OCI-LY7 (cell line): ENCODE data around the gene OR12D1. TPM values are rescaled to one million over a fixed set of nuclear protein-coding genes. Genes with fewer than 3 reads are reported as not detected.

Source experiments
- Bru-seq: library from RNA; stranded (reverse); fragments of 400-500 nt; gene quantifications from one replicate; lab custom pipeline; 2021; lab: Mats Ljungman, UMichigan
- BruChase-seq, 2 experiments: library from RNA; stranded (reverse); fragments of 400-500 nt; gene quantifications; one replicate each; lab custom pipeline; 2021; lab: Mats Ljungman, UMichigan
- BruUV-seq: library from RNA; stranded (reverse); fragments of 400-500 nt; replicated peaks from 2 replicates; lab custom pipeline; 2021; lab: Mats Ljungman, UMichigan
- CTCF ChIA-PET: fragments of 300-600 bp; sonication (Branson Sonifier 250); formaldehyde crosslinking; loops from one replicate; lab custom pipeline; 2022; ENCODE audit warnings: antibody characterized with exemption; ENCODE audit not compliant: unreplicated experiment; lab: Charles Lee
- POLR2A ChIA-PET: fragments of 300-600 bp; sonication (Branson Sonifier 250); formaldehyde crosslinking; loops from one replicate; lab custom pipeline; 2022; ENCODE audit warnings: antibody characterized with exemption; lab: Charles Lee
- DNase-seq: peaks from one replicate; pipeline ENCODE4 v3.0.0-alpha.2; 2015; ENCODE audit warnings: low spot score
- H2AFZ ChIP-seq: fragments of 200-600 bp; sonication (generic), shearing (Covaris generic); 2 replicates; pipeline ENCODE4 v1.6.1; 2014; ENCODE audit warnings: mild to moderate bottlenecking, antibody characterized with exemption, low read length, moderate library complexity
- H3K27ac ChIP-seq: fragments of 200-600 bp; sonication (generic); 2 replicates; pipeline ENCODE4 v1.5.1; 2014; ENCODE audit warnings: mixed run types, low read depth, mild to moderate bottlenecking, moderate library complexity, low read length, inconsistent platforms; ENCODE audit not compliant: poor library complexity, severe bottlenecking
- H3K36me3 ChIP-seq: fragments of 200-600 bp; sonication (generic); 2 replicates; pipeline ENCODE4 v1.6.1; 2014; ENCODE audit warnings: mild to moderate bottlenecking, antibody characterized with exemption, low read length, moderate library complexity, mixed read lengths; ENCODE audit not compliant: insufficient read depth
- H3K4me1 ChIP-seq: fragments of 200-600 bp; sonication (generic); 2 replicates; pipeline ENCODE4 v1.5.1; 2014; ENCODE audit warnings: mild to moderate bottlenecking, low read length; ENCODE audit not compliant: insufficient read depth, poor library complexity, severe bottlenecking
- H3K4me2 ChIP-seq: fragments of 200-600 bp; sonication (generic); 2 replicates; pipeline ENCODE4 v1.6.1; 2014; ENCODE audit warnings: mild to moderate bottlenecking, low read length
- H3K4me3 ChIP-seq: fragments of 200-600 bp; sonication (generic); 2 replicates; pipeline ENCODE4 v1.5.1; 2014; ENCODE audit warnings: mild to moderate bottlenecking, low read depth, low read length; ENCODE audit not compliant: poor library complexity, severe bottlenecking
- H3K79me2 ChIP-seq: fragments of 200-600 bp; sonication (generic); 2 replicates; pipeline ENCODE4 v1.6.1; 2016; ENCODE audit warnings: low read depth, mild to moderate bottlenecking, low read length, moderate library complexity, mixed read lengths; ENCODE audit not compliant: insufficient read depth
- H3K9me2 ChIP-seq: fragments of 200-600 bp; sonication (generic); 2 replicates; pipeline ENCODE4 v1.6.1; 2016; ENCODE audit warnings: mild to moderate bottlenecking, low read length, mixed read lengths; ENCODE audit not compliant: insufficient read depth
- H3K9me3 ChIP-seq: fragments of 200-600 bp; sonication (generic); 2 replicates; pipeline ENCODE4 v1.6.1; 2014; ENCODE audit warnings: mild to moderate bottlenecking, mixed run types, low read length, mixed read lengths
- H4K20me1 ChIP-seq: fragments of 200-600 bp; sonication (generic); 2 replicates; pipeline ENCODE4 v1.6.1; 2014; ENCODE audit warnings: mild to moderate bottlenecking, antibody characterized with exemption, low read length, moderate library complexity, mixed read lengths; ENCODE audit not compliant: insufficient read depth
- EZH2phosphoT487 ChIP-seq: fragments of 200-600 bp; sonication (generic); IDR thresholded peaks from 2 replicates; pipeline ENCODE4 v1.6.1; 2018; ENCODE audit warnings: low read depth, borderline replicate concordance, mild to moderate bottlenecking, mixed run types, antibody characterized with exemption, low read length, moderate library complexity, mixed read lengths
- intact Hi-C: fragments of 100-400 bp; cut with micrococcal nuclease; formaldehyde crosslinking; loops from one replicate; pipeline ENCODE4 v1.10.0; 2022; ENCODE audit not compliant: unreplicated experiment
- long read RNA-seq: library from polyadenylated mRNA; stranded (forward); transcript quantifications from one replicate; pipeline ENCODE4 v2.0.0, GENCODE V29; 2022
- total RNA-seq, 2 experiments: library from RNA; depleted of rRNA in 1 of 2; stranded (reverse); fragments of >200 nt in 1 of 2; shearing (Covaris generic) in 1 of 2; gene quantifications; 2 replicates each; pipeline ENCODE4 v1.2.3, GENCODE V29; 2014 to 2022
- TF ChIP-seq, protein P1 (sequence below): fragments of 200-600 bp; sonication (generic); conservative IDR thresholded peaks from 2 replicates; pipeline ENCODE4 v1.5.1; 2014; ENCODE audit warnings: mild to moderate bottlenecking, antibody characterized with exemption, low read length, moderate library complexity, mixed read lengths

Gene OR12D1
- total RNA-seq (2014; rRNA removed; shearing (Covaris generic)) (not detected in 2 replicates), total RNA-seq (2022) (not detected in 2 replicates), Bru-seq, nascent RNA (not detected), BruChase-seq, experiment 1, labeled RNA remaining after a 6-hour chase (not detected), BruChase-seq, experiment 2, labeled RNA remaining after a 2-hour chase (not detected)
- long read RNA-seq, result 0 reads

DNA sequence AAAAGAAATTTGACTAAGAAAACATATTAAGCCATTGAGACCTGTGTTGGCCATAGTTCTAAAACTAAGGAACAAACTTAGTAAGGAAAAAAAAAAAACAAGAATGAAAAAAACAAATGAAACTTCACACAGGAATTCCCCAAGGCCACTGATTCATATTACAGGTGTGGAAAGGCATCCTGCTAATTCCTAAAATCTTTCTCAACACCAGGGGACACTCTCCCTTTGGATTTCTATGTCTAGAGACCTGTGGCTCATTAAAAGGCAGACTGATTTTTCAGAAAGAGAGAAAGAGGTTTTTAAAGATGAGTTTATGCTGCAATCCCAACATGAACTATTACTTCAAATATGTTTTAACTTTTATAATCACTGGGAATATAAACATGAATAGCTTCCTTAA, at the start of gene OR12D1:
TSS of gene OR12D1 (plus strand) at position 341 of the 400 bp plus-strand sequence.
- no peaks in the 10 kb centered on the region for H3K4me1 ChIP-seq
- ChIA-PET CTCF (no interaction called here), POLR2A (no interaction called here)
- BruUV-seq, result no TSS peak
- no peaks in the 10 kb centered on the region for H4K20me1 ChIP-seq
- no peaks in the 10 kb centered on the region for H3K79me2 ChIP-seq
- no peak within 1 kb of the TSS for H3K4me2 ChIP-seq
- H2AFZ ChIP-seq, result no peak within 1 kb of the TSS
- H3K27ac ChIP-seq, result no peak within 1 kb of the TSS
- no peaks in the 10 kb centered on the region for H3K9me2 ChIP-seq
- intact Hi-C loops, result no loop called here
- H3K9me3 ChIP-seq, result no peaks in the 10 kb centered on the region
- no peak within 1 kb of the TSS for H3K4me3 ChIP-seq
- no peak for DNase-seq
- TF ChIP-seq, protein P1, sequence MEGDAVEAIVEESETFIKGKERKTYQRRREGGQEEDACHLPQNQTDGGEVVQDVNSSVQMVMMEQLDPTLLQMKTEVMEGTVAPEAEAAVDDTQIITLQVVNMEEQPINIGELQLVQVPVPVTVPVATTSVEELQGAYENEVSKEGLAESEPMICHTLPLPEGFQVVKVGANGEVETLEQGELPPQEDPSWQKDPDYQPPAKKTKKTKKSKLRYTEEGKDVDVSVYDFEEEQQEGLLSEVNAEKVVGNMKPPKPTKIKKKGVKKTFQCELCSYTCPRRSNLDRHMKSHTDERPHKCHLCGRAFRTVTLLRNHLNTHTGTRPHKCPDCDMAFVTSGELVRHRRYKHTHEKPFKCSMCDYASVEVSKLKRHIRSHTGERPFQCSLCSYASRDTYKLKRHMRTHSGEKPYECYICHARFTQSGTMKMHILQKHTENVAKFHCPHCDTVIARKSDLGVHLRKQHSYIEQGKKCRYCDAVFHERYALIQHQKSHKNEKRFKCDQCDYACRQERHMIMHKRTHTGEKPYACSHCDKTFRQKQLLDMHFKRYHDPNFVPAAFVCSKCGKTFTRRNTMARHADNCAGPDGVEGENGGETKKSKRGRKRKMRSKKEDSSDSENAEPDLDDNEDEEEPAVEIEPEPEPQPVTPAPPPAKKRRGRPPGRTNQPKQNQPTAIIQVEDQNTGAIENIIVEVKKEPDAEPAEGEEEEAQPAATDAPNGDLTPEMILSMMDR, result no peak
- TF ChIP-seq EZH2phosphoT487, result no peak
- H3K36me3 ChIP-seq, result no peaks in the 10 kb centered on the region

DNA sequence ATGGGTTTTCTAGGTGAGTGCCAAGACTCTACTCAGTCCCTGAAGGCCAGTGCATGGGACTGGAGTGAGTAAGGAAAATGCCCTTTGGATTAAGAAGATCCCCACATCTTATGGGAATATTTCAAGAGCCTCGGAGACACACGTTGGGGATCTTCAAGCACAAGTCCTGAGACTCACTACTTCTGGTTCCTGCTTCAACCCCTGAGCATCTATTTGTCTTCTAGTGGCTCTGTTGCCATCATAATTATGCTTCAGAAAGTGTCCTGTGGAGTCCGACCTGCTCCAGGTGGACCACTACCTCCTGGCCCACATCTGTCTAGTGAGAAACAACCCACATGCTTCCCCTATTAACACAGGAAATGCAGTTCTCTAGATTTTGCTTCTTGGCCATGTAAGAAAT, 46.0 kb upstream of the OR12D1 start, which contains the start of gene OR5V1:
TSS of gene OR5V1 (minus strand) at position 101 of the 400 bp plus-strand sequence. CDS start 12,670 bp downstream, outside the sequence.
- H3K9me2 ChIP-seq, result no peaks in the 10 kb centered on the region
- H3K4me2 ChIP-seq, result no peak within 1 kb of the TSS
- H3K4me3 ChIP-seq, result no peak within 1 kb of the TSS
- TF ChIP-seq EZH2phosphoT487, result no peak
- TF ChIP-seq, protein P1, result no peak
- H3K36me3 ChIP-seq, result no peaks in the 10 kb centered on the region
- CTCF ChIA-PET, result no interaction called here
- H3K9me3 ChIP-seq, result no peaks in the 10 kb centered on the region
- no peak within 1 kb of the TSS for H2AFZ ChIP-seq
- no peaks in the 10 kb centered on the region for H3K79me2 ChIP-seq
- H4K20me1 ChIP-seq, result no peaks in the 10 kb centered on the region
- DNase-seq, result no peak
- no peak within 1 kb of the TSS for H3K27ac ChIP-seq
- POLR2A ChIA-PET, result no interaction called here
- BruUV-seq, result no TSS peak
- H3K4me1 ChIP-seq, result no peaks in the 10 kb centered on the region
- intact Hi-C loops, result no loop called here

DNA sequence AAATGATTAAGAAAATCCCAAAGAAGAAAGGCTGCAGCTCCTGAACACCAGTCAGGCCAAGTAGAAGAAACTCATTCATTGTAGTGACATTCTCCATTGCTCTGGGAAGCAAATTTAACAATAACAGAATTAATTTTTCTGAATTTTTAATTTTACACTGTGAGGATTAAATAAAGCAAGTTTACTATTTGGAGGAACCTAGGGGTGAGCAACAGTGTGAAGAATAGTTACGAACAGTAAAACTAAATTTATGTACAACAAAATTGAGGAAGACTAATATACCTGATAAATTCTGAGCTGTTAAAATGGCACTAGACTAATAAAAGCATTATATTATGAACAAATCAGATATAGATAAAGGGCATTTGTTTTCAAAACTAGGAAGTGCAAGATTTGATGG, 39.5 kb upstream of the OR12D1 start, which contains the start of gene OR12D3:
TSS of gene OR12D3 (minus strand) at position 101 of the 400 bp plus-strand sequence. CDS start at position 97, 4 bp downstream.
- no peaks in the 10 kb centered on the region for H3K36me3 ChIP-seq
- intact Hi-C loops, result no loop called here
- no peak for DNase-seq
- no peaks in the 10 kb centered on the region for H3K9me3 ChIP-seq
- H3K79me2 ChIP-seq, result no peaks in the 10 kb centered on the region
- H2AFZ ChIP-seq, result no peak within 1 kb of the TSS
- TF ChIP-seq EZH2phosphoT487, result no peak
- TF ChIP-seq, protein P1, result no peak
- no peaks in the 10 kb centered on the region for H3K4me1 ChIP-seq
- no peak within 1 kb of the TSS for H3K27ac ChIP-seq
- POLR2A ChIA-PET, result no interaction called here
- CTCF ChIA-PET, result no interaction called here
- H3K4me3 ChIP-seq, result no peak within 1 kb of the TSS
- no peak within 1 kb of the TSS for H3K4me2 ChIP-seq
- no TSS peak for BruUV-seq
- no peaks in the 10 kb centered on the region for H4K20me1 ChIP-seq
- H3K9me2 ChIP-seq, result no peaks in the 10 kb centered on the region
